Ovary (tissue), 9 donors: Measurements from ENCODE around the gene RERE. TPM values are rescaled to one million over a fixed set of nuclear protein-coding genes. Genes with fewer than 3 reads are reported as not detected.

Experiments
- DNase-seq, 5 donors: peaks; one replicate each; pipeline ENCODE4 v3.0.0-alpha.2; 2019 to 2020
- H3K27ac ChIP-seq, 2 donors: fragments of 200-600 bp; one replicate each; pipeline versions ENCODE4 v1.5.1 to v1.8.0; 2019 to 2022
- H3K27me3 ChIP-seq: fragments of 200-600 bp; one replicate; pipeline ENCODE4 v1.8.0; 2022
- H3K36me3 ChIP-seq: fragments of 200-600 bp; sonication (generic); one replicate; pipeline ENCODE4 v1.5.1; 2019
- H3K4me1 ChIP-seq: one replicate; pipeline ENCODE4 v1.8.1; 2013; ENCODE audit warnings: mild to moderate bottlenecking, moderate library complexity; ENCODE audit not compliant: insufficient read depth
- H3K4me3 ChIP-seq: fragments of 200-600 bp; sonication (generic); one replicate; pipeline ENCODE4 v1.5.1; 2017
- H3K9me3 ChIP-seq, 2 donors: fragments of 200-600 bp in 1 of 2; sonication (generic) in 1 of 2; one replicate each; pipeline versions ENCODE4 v1.5.1 to v1.8.1; 2013 to 2019; ENCODE audit warnings: mild to moderate bottlenecking in 1 of 2, moderate library complexity in 1 of 2
- EP300 ChIP-seq: sonication (generic); formaldehyde crosslinking; IDR thresholded peaks from one replicate; pipeline ENCODE4 v1.6.1; 2017; ENCODE audit warnings: antibody characterized with exemption
- POLR2A ChIP-seq: fragments of 450-650 bp; IDR thresholded peaks from one replicate; pipeline ENCODE4 v1.6.1; 2017; ENCODE audit warnings: antibody characterized with exemption, mild to moderate bottlenecking, moderate library complexity
- WGBS, 3 donors: extraction: QIAGEN DNeasy Blood & Tissue Kit in 1 of 3; methylation state at CpG; one replicate each; pipeline versions ENCODE4 v1.1.5 to v1.1.7; 2013 to 2017; 5-methylcytosine and 5-hydroxymethylcytosine counted together
- intact Hi-C, 4 donors: fragments of 100-400 bp; cut with DNase I; formaldehyde crosslinking; loops; one replicate each; pipeline versions ENCODE4 v1.11.0 to v1.15.1; 2022 to 2023
- polyA plus RNA-seq, 2 donors: library from polyadenylated mRNA; stranded (reverse); fragments of 200-250 nt in 1 of 2; fragments of 350-450 nt in 1 of 2; fragmentation: Illumina TruSeq in 1 of 2; extraction: RNeasy Lipid Tissue Mini Kit (QIAGEN cat#74804) in 1 of 2; gene quantifications; one replicate each; pipeline ENCODE4 v1.2.3, GENCODE V29; 2013 to 2014
- total RNA-seq, 7 donors: library from RNA; depleted of rRNA in 2 of 7; stranded (reverse); fragments of >200 nt in 2 of 7; fragmentation: NEBNext Ultra II Directional in 3 of 7; extraction: Animal tissue kit (Norgen Biotek cat#: 25700) in 3 of 7; gene quantifications; one replicate each; pipeline versions ENCODE4 v1.1.0 to v1.2.4, GENCODE V29; 2016 to 2023
- TF ChIP-seq, protein P1 (sequence below), 3 donors: fragments of 450-650 bp in 2 of 3; fragments of 200-600 bp in 1 of 3; IDR thresholded peaks; one replicate each; pipeline versions ENCODE4 v1.5.1 to v1.8.0; 2016 to 2022; ENCODE audit warnings: antibody characterized with exemption in 3 of 3, mild to moderate bottlenecking in 1 of 3
- donor health status: DM: no; HTN: no; CAD: no; lungs with moderate emphysema.
- donor health status: DM: no; HTN: no; CAD: no.
- donor health status: Bipolar disorder and iron deficiency.
- donor health status: DM: yes; HTN: yes; CAD: no.
- donor health status: DM: no; HTN: no; CAD: no.
- donor health status: DM: yes; HTN: yes; CAD: no.

RERE gene
- total and polyA plus RNA-seq, 9 donors: 36.7 to 119 (median 114) TPM

DNA sequence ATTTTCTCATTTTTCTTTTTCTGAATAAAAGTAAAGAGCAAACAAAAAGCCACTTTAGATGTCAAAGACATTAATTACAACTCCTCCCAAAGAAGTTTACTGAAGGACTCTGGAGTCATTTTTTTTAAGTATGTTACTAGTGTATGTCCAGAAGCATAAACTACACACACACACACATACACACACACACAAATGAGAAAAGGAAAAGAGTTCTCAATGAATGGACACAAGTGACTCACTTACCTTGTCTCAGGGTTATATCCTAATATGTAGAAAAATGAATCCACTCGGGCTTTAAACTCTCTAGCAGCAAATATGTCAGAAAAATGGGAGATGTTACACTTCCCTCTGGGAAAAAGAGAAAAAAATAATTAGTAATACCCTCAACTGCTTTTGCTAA is 276.5 kb downstream of the RERE start:
- no peaks in the 10 kb centered on the region for H3K27me3 ChIP-seq
- no peak overlapping the region for H3K4me3 ChIP-seq
- TF ChIP-seq POLR2A: no peak
- TF ChIP-seq, protein P1, sequence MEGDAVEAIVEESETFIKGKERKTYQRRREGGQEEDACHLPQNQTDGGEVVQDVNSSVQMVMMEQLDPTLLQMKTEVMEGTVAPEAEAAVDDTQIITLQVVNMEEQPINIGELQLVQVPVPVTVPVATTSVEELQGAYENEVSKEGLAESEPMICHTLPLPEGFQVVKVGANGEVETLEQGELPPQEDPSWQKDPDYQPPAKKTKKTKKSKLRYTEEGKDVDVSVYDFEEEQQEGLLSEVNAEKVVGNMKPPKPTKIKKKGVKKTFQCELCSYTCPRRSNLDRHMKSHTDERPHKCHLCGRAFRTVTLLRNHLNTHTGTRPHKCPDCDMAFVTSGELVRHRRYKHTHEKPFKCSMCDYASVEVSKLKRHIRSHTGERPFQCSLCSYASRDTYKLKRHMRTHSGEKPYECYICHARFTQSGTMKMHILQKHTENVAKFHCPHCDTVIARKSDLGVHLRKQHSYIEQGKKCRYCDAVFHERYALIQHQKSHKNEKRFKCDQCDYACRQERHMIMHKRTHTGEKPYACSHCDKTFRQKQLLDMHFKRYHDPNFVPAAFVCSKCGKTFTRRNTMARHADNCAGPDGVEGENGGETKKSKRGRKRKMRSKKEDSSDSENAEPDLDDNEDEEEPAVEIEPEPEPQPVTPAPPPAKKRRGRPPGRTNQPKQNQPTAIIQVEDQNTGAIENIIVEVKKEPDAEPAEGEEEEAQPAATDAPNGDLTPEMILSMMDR (IDR thresholded peaks at IDR 0.05): no peak
- TF ChIP-seq EP300: no peak
- WGBS, 3 donors: 45 to 60% (median 57%) methylated on average over 1 of the region's 1 CpG
- no peaks in the 10 kb centered on the region for H3K36me3 ChIP-seq
- no peak for DNase-seq
- H3K9me3 ChIP-seq: no peaks in the 10 kb centered on the region
- intact Hi-C loops: no loop called here
- H3K27ac ChIP-seq: no peak overlapping the region
- H3K4me1 ChIP-seq: peaks cover 6% of the 10 kb centered on the region

DNA sequence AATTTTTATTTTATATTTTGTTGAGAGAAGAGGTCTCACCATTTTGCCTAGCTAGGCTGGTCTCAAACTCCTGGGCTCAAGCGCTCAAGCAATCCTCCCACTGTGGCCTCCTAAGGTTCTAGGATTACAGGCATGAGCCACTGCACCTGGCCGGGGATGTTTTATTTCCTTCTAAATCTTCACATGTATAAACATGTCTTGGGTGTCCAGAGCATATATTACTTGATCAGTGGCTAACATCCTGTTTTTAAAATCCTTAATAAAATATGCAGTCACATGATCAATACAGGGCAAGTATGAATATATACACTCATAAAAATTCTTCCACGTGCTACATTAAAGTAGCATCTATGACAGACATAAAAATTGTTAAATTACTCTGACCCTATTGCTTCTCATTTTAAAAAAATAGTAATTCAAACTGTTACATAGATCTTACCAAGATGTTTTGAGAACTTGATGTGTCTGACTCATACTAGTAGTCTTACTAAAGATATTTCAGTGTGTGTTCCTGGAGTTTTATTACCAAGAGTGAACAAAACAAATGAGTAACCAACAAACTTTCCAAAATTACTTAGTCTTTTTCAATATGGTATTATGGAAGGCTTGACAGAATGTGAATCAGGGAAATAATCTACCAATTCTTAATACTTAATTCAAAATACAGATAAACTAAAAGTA is 277.0 kb downstream of the RERE start:
- Histone ChIP-seq H3K4me1 (peaks cover 6% of the 10 kb centered on the region), H3K9me3 (no peaks in the 10 kb centered on the region), H3K36me3 (no peaks in the 10 kb centered on the region), H3K27me3 (no peaks in the 10 kb centered on the region), H3K4me3 (no peak overlapping the region), H3K27ac (peak overlapping the region in 1 of 2 donors; percentile 12)
- intact Hi-C loops: no loop called here
- DNase-seq: no peak
- WGBS, 3 donors: 33 to 49% (median 38%) methylated on average over 3 of the region's 3 CpGs
- TF ChIP-seq, protein P1 (IDR thresholded peaks at IDR 0.05): no peak
- TF ChIP-seq EP300 (no peak), POLR2A (no peak)

DNA sequence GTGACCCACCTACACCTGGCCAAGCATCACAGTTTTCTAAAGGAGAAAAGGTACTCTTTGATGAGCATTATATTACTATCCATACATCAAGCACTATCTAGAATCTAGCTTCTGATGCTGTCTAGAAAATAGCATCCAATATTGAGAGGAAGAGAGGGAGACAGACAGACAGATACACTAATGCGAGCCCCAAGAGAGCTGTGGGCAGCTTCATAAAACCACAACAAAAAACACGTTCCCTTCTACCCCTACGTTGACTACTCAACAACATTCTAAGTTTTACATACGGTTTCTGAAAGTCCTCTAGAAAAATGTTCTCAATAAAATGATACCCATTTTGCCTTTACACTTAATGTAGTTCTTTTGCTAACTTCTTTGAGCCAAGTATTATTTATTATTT is 277.8 kb downstream of the RERE start:
- Histone ChIP-seq H3K4me3 (no peak overlapping the region), H3K27ac (peak overlapping the region in 1 of 2 donors; percentile 12), H3K4me1 (peaks cover 8% of the 10 kb centered on the region), H3K9me3 (no peaks in the 10 kb centered on the region), H3K27me3 (no peaks in the 10 kb centered on the region), H3K36me3 (no peaks in the 10 kb centered on the region)
- intact Hi-C loops: no loop called here
- no peak for TF ChIP-seq POLR2A
- TF ChIP-seq, protein P1 (IDR thresholded peaks at IDR 0.05): no peak
- no peak for TF ChIP-seq EP300
- no peak for DNase-seq
- WGBS, 3 donors: 94 to 98% (median 96%) methylated on average over 4 of the region's 4 CpGs

DNA sequence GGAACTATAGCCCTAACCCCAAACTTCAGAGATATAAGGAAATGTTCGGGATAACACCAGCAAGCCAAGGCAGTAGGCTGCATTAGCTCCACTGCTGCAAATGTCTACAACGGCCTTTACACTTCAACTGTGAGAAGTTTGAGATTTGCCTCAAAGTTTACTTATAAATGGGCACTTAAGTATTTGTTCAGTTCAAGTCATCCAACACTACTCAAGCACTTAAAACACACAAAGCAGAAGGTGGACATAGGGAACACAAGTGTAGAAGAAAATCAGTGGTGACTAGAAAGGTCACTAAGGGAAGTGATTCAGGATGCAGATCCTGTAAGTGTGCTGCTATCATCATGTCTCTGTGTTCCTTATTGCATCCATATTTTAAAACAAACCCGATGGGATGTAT is 278.9 kb downstream of the RERE start:
- H3K27me3 ChIP-seq: no peaks in the 10 kb centered on the region
- no peak overlapping the region for H3K27ac ChIP-seq
- H3K9me3 ChIP-seq: no peaks in the 10 kb centered on the region
- DNase-seq: no peak
- H3K4me3 ChIP-seq: no peak overlapping the region
- intact Hi-C loops: no loop called here
- WGBS, 3 donors: 81 to 90% (median 82%) methylated on average over 3 of the region's 3 CpGs
- no peaks in the 10 kb centered on the region for H3K36me3 ChIP-seq
- TF ChIP-seq EP300: no peak
- no peak for TF ChIP-seq POLR2A
- TF ChIP-seq, protein P1 (IDR thresholded peaks at IDR 0.05): no peak
- peaks cover 9% of the 10 kb centered on the region for H3K4me1 ChIP-seq
